WI38 (cell line): ENCODE results near the gene DBI.

Source experiments
- H3K4me3 ChIP-seq: 2 replicates; pipeline ENCODE4 v1.5.1; 2011; ENCODE audit warnings: low read depth, mild to moderate bottlenecking, control low read depth, low read length
- CTCF ChIP-seq: IDR thresholded peaks from 2 replicates; pipeline ENCODE4 v1.5.1; 2012; ENCODE audit warnings: low read depth, mild to moderate bottlenecking, control low read depth, low read length

The DBI gene

DNA sequence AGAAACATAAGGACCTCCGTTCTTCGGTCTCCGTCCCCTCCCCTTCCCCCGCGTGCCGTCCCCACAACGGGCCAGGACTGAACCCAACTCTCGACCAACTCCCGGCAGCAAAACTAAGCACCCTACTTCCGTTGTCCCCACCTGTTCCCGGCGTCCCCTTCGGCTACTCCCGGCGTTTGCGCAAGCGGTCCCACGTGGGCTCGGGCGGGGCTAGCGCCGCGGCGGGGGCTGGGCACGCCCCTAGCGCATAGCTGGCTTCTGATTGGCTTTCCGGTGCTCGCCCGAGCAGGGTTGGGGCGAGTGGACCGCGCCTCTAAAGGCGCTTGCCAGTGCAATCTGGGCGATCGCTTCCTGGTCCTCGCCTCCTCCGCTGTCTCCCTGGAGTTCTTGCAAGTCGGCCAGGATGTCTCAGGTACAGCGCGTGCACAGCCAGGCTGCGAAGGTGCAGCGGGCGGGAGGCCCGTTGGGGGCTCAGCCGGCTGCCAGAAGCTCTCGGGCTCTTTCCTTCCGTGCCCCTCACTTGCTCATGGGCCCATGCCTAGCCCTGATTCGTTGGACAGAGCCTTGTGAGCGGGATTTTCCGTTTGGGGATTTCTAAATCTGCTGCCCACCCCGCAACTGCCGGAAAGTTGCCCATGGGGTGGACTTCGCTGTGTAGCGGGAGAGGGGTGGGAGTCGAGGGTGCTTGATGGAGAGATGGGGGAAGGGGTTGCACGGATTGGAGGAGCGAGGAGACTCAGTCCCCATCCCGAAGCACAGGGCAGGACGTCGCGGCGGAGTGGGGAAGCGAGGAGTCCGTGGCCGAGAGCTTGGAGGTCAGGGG is at the start of gene DBI, which contains the start of gene C2orf76:
Gene DBI (plus strand): TSS at position 329 of the 823 bp plus-strand sequence. CDS start 75 bp downstream, at position 404.
Gene C2orf76 (minus strand): TSS at position 186 of the 823 bp plus-strand sequence. CDS start 26,875 bp downstream, outside the sequence.
- TF ChIP-seq CTCF, result no peak
- H3K4me3 ChIP-seq, result peak within 1 kb of the TSS; percentile 92

- TF ChIP-seq CTCF, result no peak
- no peak overlapping the region for H3K4me3 ChIP-seq
These were observed 49.2 kb upstream of the DBI start for GRCh38 chr2:119317554-119317953.

GRCh38 chr2:119319593-119319992 is 47.2 kb upstream of the DBI start:
- no peak for TF ChIP-seq CTCF
- H3K4me3 ChIP-seq, result no peak overlapping the region

DNA sequence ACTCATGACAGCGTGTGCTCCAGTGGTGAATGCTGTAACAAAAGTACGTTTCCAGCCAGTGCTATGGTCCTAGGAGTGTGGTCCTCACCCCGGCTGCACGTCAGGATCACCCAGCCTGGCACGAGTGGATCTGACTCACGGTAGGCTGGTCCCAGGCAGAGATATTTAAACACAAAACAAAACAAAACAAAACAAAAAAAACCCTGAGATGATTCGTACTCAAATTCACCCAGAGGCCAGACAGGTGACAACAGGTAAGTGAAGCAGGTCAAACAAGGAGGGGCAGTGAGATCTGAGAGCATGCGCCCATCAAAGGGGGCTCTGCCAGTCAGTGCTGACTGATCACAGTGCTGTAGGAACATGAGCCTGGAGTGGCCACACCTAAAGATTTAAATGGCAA is 43.3 kb upstream of the DBI start:
- no peak overlapping the region for H3K4me3 ChIP-seq
- TF ChIP-seq CTCF, result no peak

- no peak overlapping the region for H3K4me3 ChIP-seq
- no peak for TF ChIP-seq CTCF
These were observed 42.0 kb upstream of the DBI start for GRCh38 chr2:119324685-119325270.

- H3K4me3 ChIP-seq, result no peak overlapping the region
- TF ChIP-seq CTCF, result no peak
These were observed 39.8 kb upstream of the DBI start for GRCh38 chr2:119326938-119327337.

DNA sequence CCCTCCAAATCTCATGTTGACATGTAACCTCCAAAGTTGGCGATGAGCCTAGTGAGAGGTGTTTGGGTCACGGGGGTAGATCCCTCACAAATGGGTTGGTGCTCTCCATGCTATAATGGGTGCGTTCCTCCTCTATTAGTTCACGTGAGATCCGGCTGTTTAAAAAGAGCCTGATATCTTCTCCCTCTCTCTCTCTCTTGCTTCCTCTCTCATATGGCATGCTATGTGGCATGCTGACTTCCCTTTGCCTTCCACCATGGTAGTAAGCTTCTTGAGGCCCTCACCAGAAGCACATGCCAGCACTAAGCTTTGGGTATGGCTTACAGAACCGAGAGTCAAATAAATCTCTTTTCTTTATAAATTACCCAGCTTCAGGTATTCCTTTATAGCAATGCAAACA is 39.3 kb upstream of the DBI start:
- no peak for TF ChIP-seq CTCF
- H3K4me3 ChIP-seq, result no peak overlapping the region
